ENCODE results near the gene METTL8.
A peak's percentile ranks its signal among the peaks of the same experiment; 100 is the strongest.

Gene METTL8

GRCh38 chr2:171433763-171434012, at the start of gene METTL8:
TSS of gene METTL8 (minus strand) at chr2:171433990. CDS start at chr2:171392185, 41,805 bp downstream.
- POLR2A ChIA-PET = interaction anchor here (0.6 to 1.5 kb wide), 3 partner anchors 18 to 542 kb away, joined by 3 to 4 read pairs (median 3); partner anchors contain the start of gene CYBRD1
- CTCF ChIA-PET = interaction anchor here (0.6 to 1.5 kb wide), 4 partner anchors 15 to 461 kb away, joined by 3 to 4 read pairs (median 4); no protein-coding TSS in a partner anchor

GRCh38 chr2:171482877-171483276, 49.1 kb upstream of the METTL8 start:
- ChIA-PET POLR2A (interaction anchor here (1.9 kb wide), 1 partner anchor 40 kb away, joined by 10 read pairs; the partner anchor contains the start of gene CYBRD1), CTCF (interaction anchor here (1.2 to 1.3 kb wide), 2 partner anchors 10 to 553 kb away, joined by 3 read pairs; no protein-coding TSS in a partner anchor)

More at GRCh38 chr2:171433763-171434012, at the start of gene METTL8:
- DNase-seq (ENCODE audit: low read depth, low spot score) = no peak
- H3K4me3 ChIP-seq (ENCODE audit: low read depth, low read length) = peak within 1 kb of the TSS; percentile 84
- peak; percentile 42 for TF ChIP-seq CTCF (IDR thresholded peaks at IDR 0.05; ENCODE audit: insufficient read depth, low read length, missing control alignments)

GRCh38 chr2:171482308-171482707, 48.5 kb upstream of the METTL8 start:
- POLR2A ChIA-PET = interaction anchor here (1.9 kb wide), 1 partner anchor 41 kb away, joined by 10 read pairs; the partner anchor contains the start of gene CYBRD1

More at GRCh38 chr2:171482877-171483276, 49.1 kb upstream of the METTL8 start:
- DNase-seq (ENCODE audit: low read depth, low spot score) = peak; percentile 50
- no peak for TF ChIP-seq CTCF (IDR thresholded peaks at IDR 0.05; ENCODE audit: insufficient read depth, low read length, missing control alignments)
- no peak overlapping the region for H3K4me3 ChIP-seq (ENCODE audit: low read depth, low read length)

GRCh38 chr2:171480908-171481307, 47.1 kb upstream of the METTL8 start:
- no peak for TF ChIP-seq CTCF (IDR thresholded peaks at IDR 0.05; ENCODE audit: insufficient read depth, low read length, missing control alignments)
- no peak for DNase-seq (ENCODE audit: low read depth, low spot score)
- H3K4me3 ChIP-seq (ENCODE audit: low read depth, low read length) = no peak overlapping the region
- POLR2A ChIA-PET = no interaction called here
- CTCF ChIA-PET = interaction anchor here (1.3 kb wide), 1 partner anchor 508 kb away, joined by 4 read pairs; no protein-coding TSS in a partner anchor

More at GRCh38 chr2:171482308-171482707, 48.5 kb upstream of the METTL8 start:
- CTCF ChIA-PET = interaction anchor here (1.2 to 1.3 kb wide), 3 partner anchors 10 to 553 kb away, joined by 3 to 4 read pairs (median 3); no protein-coding TSS in a partner anchor
- no peak overlapping the region for H3K4me3 ChIP-seq (ENCODE audit: low read depth, low read length)
- DNase-seq (ENCODE audit: low read depth, low spot score) = no peak
- no peak for TF ChIP-seq CTCF (IDR thresholded peaks at IDR 0.05; ENCODE audit: insufficient read depth, low read length, missing control alignments)

GRCh38 chr2:171479154-171479814, 45.5 kb upstream of the METTL8 start:
- H3K4me3 ChIP-seq (ENCODE audit: low read depth, low read length) = no peak overlapping the region
- no peak for TF ChIP-seq CTCF (IDR thresholded peaks at IDR 0.05; ENCODE audit: insufficient read depth, low read length, missing control alignments)
- no peak for DNase-seq (ENCODE audit: low read depth, low spot score)
- ChIA-PET CTCF (interaction anchor here (0.7 to 1.0 kb wide), 2 partner anchors 63 to 506 kb away, joined by 4 read pairs; no protein-coding TSS in a partner anchor), POLR2A (no interaction called here)

- no peak for TF ChIP-seq CTCF (IDR thresholded peaks at IDR 0.05; ENCODE audit: insufficient read depth, low read length, missing control alignments)
- no peak overlapping the region for H3K4me3 ChIP-seq (ENCODE audit: low read depth, low read length)
- DNase-seq (ENCODE audit: low read depth, low spot score) = peak; percentile 21
- CTCF ChIA-PET = no interaction called here
- POLR2A ChIA-PET = no interaction called here
Observed at GRCh38 chr2:171478345-171478744, 44.6 kb upstream of the METTL8 start.
